HG02798 (cell line): ENCODE measurements around the gene GRIP1.

Experiments
- ATAC-seq: cut with Tn5 transposase; IDR thresholded peaks from one replicate; pipeline ENCODE4 v1.9.1; 2021; ENCODE audit warnings: mild to moderate bottlenecking; ENCODE audit not compliant: unreplicated experiment, poor library complexity

Gene GRIP1

GRCh38 chr12:66491853-66492252 is 187.0 kb downstream of the GRIP1 start:
- ATAC-seq, result no peak

GRCh38 chr12:66482351-66483203 is 196.3 kb downstream of the GRIP1 start:
- no peak for ATAC-seq

GRCh38 chr12:66467932-66468331 is 210.9 kb downstream of the GRIP1 start:
- ATAC-seq, result peak; percentile 37

GRCh38 chr12:66461331-66461730 is 217.5 kb downstream of the GRIP1 start:
- ATAC-seq, result no peak

- ATAC-seq, result no peak
Measured at GRCh38 chr12:66459944-66460482, 218.9 kb downstream of the GRIP1 start.

- ATAC-seq, result no peak
Measured at GRCh38 chr12:66456612-66457011, 222.3 kb downstream of the GRIP1 start.

GRCh38 chr12:66453844-66454243 is 225.0 kb downstream of the GRIP1 start:
- peak; percentile 58 for ATAC-seq

- no peak for ATAC-seq
Measured at GRCh38 chr12:66453120-66453519, 225.8 kb downstream of the GRIP1 start.

- no peak for ATAC-seq
Measured at GRCh38 chr12:66449531-66449930, 229.3 kb downstream of the GRIP1 start.

GRCh38 chr12:66447643-66448042 is 231.2 kb downstream of the GRIP1 start:
- ATAC-seq, result no peak

GRCh38 chr12:66446276-66446675 is 232.6 kb downstream of the GRIP1 start:
- no peak for ATAC-seq

- no peak for ATAC-seq
Measured at GRCh38 chr12:66441905-66442559, 236.8 kb downstream of the GRIP1 start.

- no peak for ATAC-seq
Measured at GRCh38 chr12:66438601-66439000, 240.3 kb downstream of the GRIP1 start.

- no peak for ATAC-seq
Measured at GRCh38 chr12:66430106-66430505, 248.8 kb downstream of the GRIP1 start.

- no peak for ATAC-seq
Measured at GRCh38 chr12:66428870-66429269, 250.0 kb downstream of the GRIP1 start.

- no peak for ATAC-seq
Measured at GRCh38 chr12:66428261-66428660, 250.6 kb downstream of the GRIP1 start.

- no peak for ATAC-seq
Measured at GRCh38 chr12:66426696-66427095, 252.2 kb downstream of the GRIP1 start.

GRCh38 chr12:66423266-66423665 is 255.6 kb downstream of the GRIP1 start:
- no peak for ATAC-seq

- no peak for ATAC-seq
Measured at GRCh38 chr12:66418908-66419307, 260.0 kb downstream of the GRIP1 start.

GRCh38 chr12:66417217-66417616 is 261.7 kb downstream of the GRIP1 start:
- ATAC-seq, result no peak

- peak; percentile 64 for ATAC-seq
Measured at GRCh38 chr12:66409195-66409871, 269.5 kb downstream of the GRIP1 start.
